ENCODE results near the gene DOCK6. TPM values are rescaled to one million over a fixed set of nuclear protein-coding genes. Genes with fewer than 3 reads are reported as not detected.

DOCK6 gene
- total RNA-seq, 4 donors from 2014 or later = 37.5 to 92.7 (median 49.2) TPM

GRCh38 chr19:11203194-11204075 is 58.9 kb downstream of the DOCK6 start:
- peaks cover 0 to 29% (median 0%) of the 10 kb centered on the region in 3 donors for H3K36me3 ChIP-seq

GRCh38 chr19:11202488-11203193 is 59.7 kb downstream of the DOCK6 start:
- no peaks in the 10 kb centered on the region for H3K27me3 ChIP-seq
- H3K9me3 ChIP-seq = no peaks in the 10 kb centered on the region
- peak overlapping the region; percentile 84 to 96 (median 94) for H3K27ac ChIP-seq
- no peak overlapping the region for H3K4me3 ChIP-seq
- peaks cover 0 to 63% (median 25%) of the 10 kb centered on the region in 4 donors for H3K4me1 ChIP-seq
- TF ChIP-seq EP300 (IDR thresholded peaks at IDR 0.05) (no peak), POLR2A (IDR thresholded peaks at IDR 0.05) (no peak), CTCF (IDR thresholded peaks at IDR 0.05) (no peak)
- no peak for DNase-seq (ENCODE audit: low spot score in 2 of 2)
- 80 to 86% methylated on average over 20 of the region's 20 CpGs for WGBS, 2 donors
- H3K36me3 ChIP-seq = peaks cover 0 to 25% (median 0%) of the 10 kb centered on the region in 3 donors

More at GRCh38 chr19:11203194-11204075, 58.9 kb downstream of the DOCK6 start:
- WGBS, 2 donors = 16 to 20% methylated on average over 15 to 16 of the region's 17 CpGs
- H3K9me3 ChIP-seq = no peaks in the 10 kb centered on the region
- H3K27me3 ChIP-seq = no peaks in the 10 kb centered on the region
- TF ChIP-seq CTCF (IDR thresholded peaks at IDR 0.05) (peak; percentile 76 to 96 (median 94)), POLR2A (IDR thresholded peaks at IDR 0.05) (no peak), EP300 (IDR thresholded peaks at IDR 0.05) (peak; percentile 22 to 75)
- peak overlapping the region; percentile 84 to 96 (median 94) for H3K27ac ChIP-seq
- peaks cover 0 to 55% (median 19%) of the 10 kb centered on the region in 4 donors for H3K4me1 ChIP-seq
- no peak overlapping the region for H3K4me3 ChIP-seq
- DNase-seq (ENCODE audit: low spot score in 2 of 2) = peak; percentile 65 to 76

- Histone ChIP-seq H3K27me3 (no peaks in the 10 kb centered on the region), H3K36me3 (peaks cover 0 to 22% (median 0%) of the 10 kb centered on the region in 3 donors), H3K4me1 (peaks cover 0 to 62% (median 25%) of the 10 kb centered on the region in 4 donors), H3K4me3 (no peak overlapping the region), H3K27ac (peak overlapping the region in 3 of 4 donors; percentile 84 to 96 (median 94)), H3K9me3 (no peaks in the 10 kb centered on the region)
- no peak for DNase-seq (ENCODE audit: low spot score in 2 of 2)
- 89 to 96% methylated on average over 17 to 24 of the region's 24 CpGs for WGBS, 2 donors
- TF ChIP-seq POLR2A (IDR thresholded peaks at IDR 0.05) (no peak), CTCF (IDR thresholded peaks at IDR 0.05) (no peak)
Observed at GRCh38 chr19:11201791-11202190, 60.5 kb downstream of the DOCK6 start.

- H3K4me1 ChIP-seq = peaks cover 0 to 65% (median 22%) of the 10 kb centered on the region in 4 donors
- H3K36me3 ChIP-seq = peaks cover 0 to 22% (median 0%) of the 10 kb centered on the region in 3 donors
- H3K27ac ChIP-seq = peak overlapping the region in 2 of 4 donors; percentile 94 to 96
- no peak for DNase-seq (ENCODE audit: low spot score in 2 of 2)
- H3K27me3 ChIP-seq = no peaks in the 10 kb centered on the region
- no peak overlapping the region for H3K4me3 ChIP-seq
- no peaks in the 10 kb centered on the region for H3K9me3 ChIP-seq
- 80 to 81% methylated on average over 8 of the region's 9 CpGs for WGBS, 2 donors
- no peak for TF ChIP-seq CTCF (IDR thresholded peaks at IDR 0.05)
- no peak for TF ChIP-seq EP300 (IDR thresholded peaks at IDR 0.05)
- TF ChIP-seq POLR2A (IDR thresholded peaks at IDR 0.05) = no peak
Observed at GRCh38 chr19:11200931-11201330, 61.4 kb downstream of the DOCK6 start.
